ENCODE results near the gene GAA. TPM values are rescaled to one million over a fixed set of nuclear protein-coding genes. Genes with fewer than 3 reads are reported as not detected.

Gene GAA
- total and polyA plus RNA-seq, 2 of the 8 experiments (the other 6 are each of a cell fraction or from before 2014, with no cell fraction given): 14.8 to 30.0 TPM

DNA sequence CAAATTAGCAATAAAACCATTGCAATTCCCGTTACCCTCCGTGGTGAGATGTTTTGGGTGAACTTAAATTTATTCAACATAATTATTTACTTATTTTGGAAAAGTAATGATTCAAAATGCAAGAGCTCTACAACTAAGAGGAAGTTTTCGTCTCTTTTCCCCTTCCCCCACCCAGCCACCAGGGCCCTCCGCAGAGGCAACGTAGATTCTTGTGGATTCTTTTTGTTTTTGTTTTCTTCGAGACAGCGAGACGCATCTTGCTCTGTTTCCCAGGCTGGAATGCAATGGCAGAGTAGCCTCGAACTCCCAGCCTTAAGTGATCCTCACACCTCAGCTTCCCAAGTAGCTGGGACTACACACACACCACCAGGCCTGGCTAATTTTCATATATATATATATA, 45.8 kb upstream of the GAA start (continued):
- TF ChIP-seq, protein P1, sequence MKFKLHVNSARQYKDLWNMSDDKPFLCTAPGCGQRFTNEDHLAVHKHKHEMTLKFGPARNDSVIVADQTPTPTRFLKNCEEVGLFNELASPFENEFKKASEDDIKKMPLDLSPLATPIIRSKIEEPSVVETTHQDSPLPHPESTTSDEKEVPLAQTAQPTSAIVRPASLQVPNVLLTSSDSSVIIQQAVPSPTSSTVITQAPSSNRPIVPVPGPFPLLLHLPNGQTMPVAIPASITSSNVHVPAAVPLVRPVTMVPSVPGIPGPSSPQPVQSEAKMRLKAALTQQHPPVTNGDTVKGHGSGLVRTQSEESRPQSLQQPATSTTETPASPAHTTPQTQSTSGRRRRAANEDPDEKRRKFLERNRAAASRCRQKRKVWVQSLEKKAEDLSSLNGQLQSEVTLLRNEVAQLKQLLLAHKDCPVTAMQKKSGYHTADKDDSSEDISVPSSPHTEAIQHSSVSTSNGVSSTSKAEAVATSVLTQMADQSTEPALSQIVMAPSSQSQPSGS (IDR thresholded peaks at IDR 0.05; ENCODE audit: low read length): no peak
